Neural crest cell (in vitro differentiated cells): ENCODE measurements around the gene MSANTD2. TPM values are rescaled to one million over a fixed set of nuclear protein-coding genes. Genes with fewer than 3 reads are reported as not detected.

Source experiments
- DNase-seq: peaks from one replicate; pipeline ENCODE4 v3.0.0; 2021; ENCODE audit warnings: low read depth, mixed read lengths, low spot score
- H3K27ac Mint-ChIP-seq: one replicate; pipeline ENCODE4 v1.8.0; 2021; ENCODE audit warnings: mild to moderate bottlenecking, mixed read lengths; ENCODE audit not compliant: unreplicated experiment
- H3K27me3 Mint-ChIP-seq: 2 replicates; pipeline ENCODE4 v1.8.0; 2021; ENCODE audit warnings: low read depth, mild to moderate bottlenecking, mixed read lengths
- H3K36me3 Mint-ChIP-seq: 2 replicates; pipeline ENCODE4 v1.8.0; 2021; ENCODE audit warnings: low read depth, mild to moderate bottlenecking, mixed read lengths
- H3K4me1 Mint-ChIP-seq: 2 replicates; pipeline ENCODE4 v1.8.0; 2021; ENCODE audit warnings: mixed read lengths
- H3K4me3 Mint-ChIP-seq: one replicate; pipeline ENCODE4 v1.8.0; 2021; ENCODE audit warnings: mild to moderate bottlenecking, mixed read lengths
- H3K9me3 Mint-ChIP-seq: 2 replicates; pipeline ENCODE4 v1.8.0; 2021; ENCODE audit warnings: mixed read lengths
- total RNA-seq: library from RNA; stranded (reverse); gene quantifications from 2 replicates; pipeline ENCODE4 v1.2.1, GENCODE V29; 2021
- TF ChIP-seq, protein P1 (sequence below): fragments of 200-600 bp; sonication (generic); conservative IDR thresholded peaks from 2 replicates; pipeline ENCODE4 v1.5.0; 2021; ENCODE audit warnings: antibody characterized with exemption, mild to moderate bottlenecking

The MSANTD2 gene
- total RNA-seq, 1 donor from 2014 or later, result 28.7 TPM

DNA sequence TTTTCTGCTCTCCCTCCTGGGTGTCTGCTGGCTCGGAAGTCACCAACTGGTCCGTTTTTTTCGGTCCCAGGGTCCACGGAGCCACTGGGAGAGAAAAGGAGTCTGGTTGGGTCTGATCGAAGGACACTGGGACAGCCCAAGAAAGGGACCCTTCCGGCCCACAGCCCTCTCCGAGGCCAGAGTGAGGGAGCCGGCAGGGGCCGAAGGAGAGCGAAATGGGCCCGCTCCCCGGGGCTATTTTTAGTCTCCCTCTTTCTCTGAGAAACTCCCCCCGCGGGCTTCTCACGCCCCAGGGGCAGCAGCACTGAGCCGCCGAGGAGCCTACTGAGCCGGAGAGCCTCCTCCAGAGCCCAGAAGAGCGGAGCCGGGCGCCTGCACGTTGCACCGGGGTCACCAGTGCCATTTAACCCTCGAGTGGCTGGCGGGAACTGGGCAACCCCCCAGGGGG is 40.0 kb downstream of the MSANTD2 start:
- H3K27me3 Mint-ChIP-seq, result peaks cover 80% of the 10 kb centered on the region
- peaks cover 39% of the 10 kb centered on the region for H3K4me1 Mint-ChIP-seq
- no peaks in the 10 kb centered on the region for H3K36me3 Mint-ChIP-seq
- H3K27ac Mint-ChIP-seq, result no peak overlapping the region
- TF ChIP-seq, protein P1, sequence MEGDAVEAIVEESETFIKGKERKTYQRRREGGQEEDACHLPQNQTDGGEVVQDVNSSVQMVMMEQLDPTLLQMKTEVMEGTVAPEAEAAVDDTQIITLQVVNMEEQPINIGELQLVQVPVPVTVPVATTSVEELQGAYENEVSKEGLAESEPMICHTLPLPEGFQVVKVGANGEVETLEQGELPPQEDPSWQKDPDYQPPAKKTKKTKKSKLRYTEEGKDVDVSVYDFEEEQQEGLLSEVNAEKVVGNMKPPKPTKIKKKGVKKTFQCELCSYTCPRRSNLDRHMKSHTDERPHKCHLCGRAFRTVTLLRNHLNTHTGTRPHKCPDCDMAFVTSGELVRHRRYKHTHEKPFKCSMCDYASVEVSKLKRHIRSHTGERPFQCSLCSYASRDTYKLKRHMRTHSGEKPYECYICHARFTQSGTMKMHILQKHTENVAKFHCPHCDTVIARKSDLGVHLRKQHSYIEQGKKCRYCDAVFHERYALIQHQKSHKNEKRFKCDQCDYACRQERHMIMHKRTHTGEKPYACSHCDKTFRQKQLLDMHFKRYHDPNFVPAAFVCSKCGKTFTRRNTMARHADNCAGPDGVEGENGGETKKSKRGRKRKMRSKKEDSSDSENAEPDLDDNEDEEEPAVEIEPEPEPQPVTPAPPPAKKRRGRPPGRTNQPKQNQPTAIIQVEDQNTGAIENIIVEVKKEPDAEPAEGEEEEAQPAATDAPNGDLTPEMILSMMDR, result no peak
- H3K4me3 Mint-ChIP-seq, result peak overlapping the region; percentile 69
- no peaks in the 10 kb centered on the region for H3K9me3 Mint-ChIP-seq
- no peak for DNase-seq

DNA sequence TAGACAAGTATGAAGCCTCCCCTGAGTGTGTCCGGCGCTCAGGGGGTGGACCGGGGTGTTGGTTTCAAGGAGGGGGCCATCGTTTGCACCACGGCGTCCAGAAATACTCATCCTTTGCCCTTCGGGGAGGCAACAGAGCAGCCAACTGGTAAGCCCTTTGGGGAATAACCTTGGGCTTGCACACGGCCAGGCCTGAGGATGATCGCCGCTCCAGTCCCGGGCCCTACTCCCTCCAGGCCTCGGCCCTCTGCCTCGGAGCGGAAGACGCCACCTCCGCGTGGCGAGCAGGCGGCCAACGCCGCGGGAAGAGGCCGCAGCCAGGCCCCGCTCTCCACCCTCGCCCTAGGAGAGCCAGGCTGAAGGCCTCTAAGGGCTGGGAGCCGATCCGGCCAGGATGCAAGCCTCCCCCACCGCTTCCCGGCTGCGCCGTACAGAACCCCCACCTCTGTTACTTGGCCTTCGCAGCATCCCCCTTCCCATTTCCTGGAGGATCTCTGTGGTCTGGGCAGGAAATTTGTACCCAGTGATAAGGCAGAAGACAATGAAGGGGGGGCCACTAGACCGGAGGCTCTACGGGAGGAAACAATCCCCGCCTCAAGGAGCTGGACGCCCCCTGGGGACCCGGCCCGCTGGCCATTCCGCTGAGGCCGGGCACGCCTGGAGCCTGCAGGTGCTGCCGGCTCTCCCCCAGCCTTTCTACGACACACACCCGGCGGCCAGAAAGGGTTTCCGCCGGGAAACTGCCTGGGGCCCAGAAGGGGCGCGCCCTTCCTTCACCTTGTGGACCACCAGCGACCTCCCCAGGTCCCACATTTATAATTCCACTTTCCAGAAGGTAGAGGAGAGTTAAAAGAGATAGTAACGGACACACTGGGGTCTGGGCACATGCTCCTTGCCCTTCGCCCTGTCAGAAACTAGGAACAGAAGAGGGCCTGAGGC is 40.7 kb downstream of the MSANTD2 start:
- no peaks in the 10 kb centered on the region for H3K36me3 Mint-ChIP-seq
- H3K27me3 Mint-ChIP-seq, result peaks cover 84% of the 10 kb centered on the region
- no peak overlapping the region for H3K27ac Mint-ChIP-seq
- H3K4me1 Mint-ChIP-seq, result peaks cover 45% of the 10 kb centered on the region
- H3K9me3 Mint-ChIP-seq, result no peaks in the 10 kb centered on the region
- peak overlapping the region; percentile 69 for H3K4me3 Mint-ChIP-seq
- DNase-seq, result no peak
- TF ChIP-seq, protein P1, result no peak

DNA sequence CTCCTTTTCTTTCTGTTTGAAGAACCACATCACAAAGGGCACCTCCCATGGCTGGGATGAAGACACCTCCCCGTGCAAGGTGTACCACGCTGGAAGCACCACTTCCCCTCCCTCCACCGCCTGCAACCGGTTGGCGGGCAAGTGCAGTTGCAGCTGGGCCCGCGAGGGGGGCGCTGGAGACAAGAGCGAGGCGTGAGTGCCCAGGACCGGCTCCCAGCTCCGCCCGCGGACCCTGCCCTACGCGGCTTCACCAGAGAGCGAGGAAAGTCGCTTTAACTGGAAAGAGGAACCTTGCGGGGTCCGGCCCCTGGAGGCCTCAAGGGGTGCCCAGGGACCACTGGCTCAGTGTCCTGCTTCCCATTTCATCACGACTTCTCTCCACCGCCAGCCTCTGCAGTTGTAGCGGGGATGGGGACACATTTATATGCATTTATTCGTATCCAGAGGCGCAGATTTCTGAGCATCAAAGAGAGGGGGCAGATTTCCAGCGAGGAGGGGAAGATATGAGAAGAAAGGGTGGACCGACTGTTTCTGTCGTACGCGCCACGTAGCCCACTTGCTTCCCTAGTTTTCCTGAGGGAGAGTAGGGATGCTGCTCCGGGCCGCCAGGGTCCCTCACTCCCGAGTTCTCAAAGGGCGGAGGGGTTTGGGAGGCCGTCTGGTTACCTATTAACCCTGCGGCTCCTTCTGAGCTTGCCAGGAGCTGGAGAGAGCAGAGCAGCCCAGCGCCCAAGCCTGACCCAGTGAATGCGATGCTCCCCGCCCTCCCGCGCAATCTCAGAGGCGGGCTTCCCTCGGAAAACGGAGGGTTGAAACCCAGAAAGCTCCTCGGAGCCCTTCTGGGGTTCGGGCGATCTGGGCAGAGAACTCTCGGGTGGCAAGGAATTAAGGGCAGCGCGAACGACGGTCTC is 41.6 kb downstream of the MSANTD2 start:
- peaks cover 80% of the 10 kb centered on the region for H3K27me3 Mint-ChIP-seq
- peak; percentile 75 for DNase-seq
- H3K36me3 Mint-ChIP-seq, result no peaks in the 10 kb centered on the region
- peak overlapping the region; percentile 21 for H3K27ac Mint-ChIP-seq
- TF ChIP-seq, protein P1, result peak; percentile 78
- peaks cover 48% of the 10 kb centered on the region for H3K4me1 Mint-ChIP-seq
- no peaks in the 10 kb centered on the region for H3K9me3 Mint-ChIP-seq
- H3K4me3 Mint-ChIP-seq, result peak overlapping the region; percentile 89

DNA sequence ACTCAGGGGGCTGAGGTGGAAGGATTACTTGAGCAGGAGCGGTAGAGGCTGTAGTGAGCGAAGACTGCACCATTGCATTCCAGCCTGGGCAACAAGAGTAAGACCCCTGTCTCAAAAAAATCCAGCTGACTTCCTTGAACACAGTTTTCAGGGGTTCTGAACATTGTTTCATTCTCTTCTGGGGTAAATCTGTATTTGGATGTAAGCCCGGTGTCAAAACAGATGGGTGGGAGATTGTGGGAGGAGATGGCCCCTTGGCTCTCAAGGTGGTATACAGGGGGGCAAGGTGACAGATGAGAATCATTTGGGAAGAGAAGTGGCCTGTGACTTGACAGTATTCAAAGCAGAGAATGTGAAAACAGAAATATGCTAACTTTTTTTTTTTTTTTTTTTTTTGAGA is 42.9 kb downstream of the MSANTD2 start:
- Mint-ChIP-seq H3K9me3 (no peaks in the 10 kb centered on the region), H3K27ac (no peak overlapping the region), H3K4me1 (peaks cover 43% of the 10 kb centered on the region), H3K36me3 (no peaks in the 10 kb centered on the region), H3K4me3 (peak overlapping the region; percentile 38), H3K27me3 (peaks cover 74% of the 10 kb centered on the region)
- DNase-seq, result no peak
- TF ChIP-seq, protein P1, result no peak

DNA sequence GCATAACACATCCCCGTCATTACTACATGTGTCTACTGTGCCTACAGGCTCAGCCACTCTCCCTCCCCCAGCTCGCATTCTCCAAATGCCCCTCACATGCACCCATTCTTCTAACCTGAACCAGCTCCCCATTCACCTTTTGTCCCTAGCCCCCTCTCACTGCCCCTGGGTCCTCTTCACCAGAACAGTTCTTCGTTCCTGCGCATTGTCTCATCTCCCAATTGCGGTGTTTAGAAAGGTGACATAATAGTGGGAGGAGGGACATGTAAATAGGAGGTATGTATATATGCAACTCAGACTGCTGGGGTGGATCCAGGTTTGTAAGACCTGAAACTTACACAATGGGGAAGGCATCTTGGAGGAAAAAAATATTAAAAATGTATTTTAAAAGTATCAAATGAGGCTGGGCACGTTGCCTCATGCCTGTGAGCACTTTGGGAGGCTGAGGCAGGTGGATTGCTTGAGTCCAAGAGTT is 43.4 kb downstream of the MSANTD2 start:
- Mint-ChIP-seq H3K4me3 (peak overlapping the region; percentile 29), H3K27ac (no peak overlapping the region), H3K27me3 (peaks cover 73% of the 10 kb centered on the region), H3K9me3 (no peaks in the 10 kb centered on the region), H3K36me3 (no peaks in the 10 kb centered on the region), H3K4me1 (peaks cover 43% of the 10 kb centered on the region)
- no peak for DNase-seq
- TF ChIP-seq, protein P1, result no peak
